OCI-LY7 (cell line): ENCODE results near the gene ANKRD53. TPM values are rescaled to one million over a fixed set of nuclear protein-coding genes. Genes with fewer than 3 reads are reported as not detected.

Source experiments
- Bru-seq: library from RNA; stranded (reverse); fragments of 400-500 nt; gene quantifications from one replicate; lab custom pipeline; 2021; lab: Mats Ljungman, UMichigan
- BruChase-seq, 2 experiments: library from RNA; stranded (reverse); fragments of 400-500 nt; gene quantifications; one replicate each; lab custom pipeline; 2021; lab: Mats Ljungman, UMichigan
- BruUV-seq: library from RNA; stranded (reverse); fragments of 400-500 nt; replicated peaks from 2 replicates; lab custom pipeline; 2021; lab: Mats Ljungman, UMichigan
- CTCF ChIA-PET: fragments of 300-600 bp; sonication (Branson Sonifier 250); formaldehyde crosslinking; loops from one replicate; lab custom pipeline; 2022; ENCODE audit warnings: antibody characterized with exemption; ENCODE audit not compliant: unreplicated experiment; lab: Charles Lee
- POLR2A ChIA-PET: fragments of 300-600 bp; sonication (Branson Sonifier 250); formaldehyde crosslinking; loops from one replicate; lab custom pipeline; 2022; ENCODE audit warnings: antibody characterized with exemption; lab: Charles Lee
- DNase-seq: peaks from one replicate; pipeline ENCODE4 v3.0.0-alpha.2; 2015; ENCODE audit warnings: low spot score
- H2AFZ ChIP-seq: fragments of 200-600 bp; sonication (generic), shearing (Covaris generic); 2 replicates; pipeline ENCODE4 v1.6.1; 2014; ENCODE audit warnings: mild to moderate bottlenecking, antibody characterized with exemption, low read length, moderate library complexity
- H3K27ac ChIP-seq: fragments of 200-600 bp; sonication (generic); 2 replicates; pipeline ENCODE4 v1.5.1; 2014; ENCODE audit warnings: mixed run types, low read depth, mild to moderate bottlenecking, moderate library complexity, low read length, inconsistent platforms; ENCODE audit not compliant: poor library complexity, severe bottlenecking
- H3K36me3 ChIP-seq: fragments of 200-600 bp; sonication (generic); 2 replicates; pipeline ENCODE4 v1.6.1; 2014; ENCODE audit warnings: mild to moderate bottlenecking, antibody characterized with exemption, low read length, moderate library complexity, mixed read lengths; ENCODE audit not compliant: insufficient read depth
- H3K4me1 ChIP-seq: fragments of 200-600 bp; sonication (generic); 2 replicates; pipeline ENCODE4 v1.5.1; 2014; ENCODE audit warnings: mild to moderate bottlenecking, low read length; ENCODE audit not compliant: insufficient read depth, poor library complexity, severe bottlenecking
- H3K4me2 ChIP-seq: fragments of 200-600 bp; sonication (generic); 2 replicates; pipeline ENCODE4 v1.6.1; 2014; ENCODE audit warnings: mild to moderate bottlenecking, low read length
- H3K4me3 ChIP-seq: fragments of 200-600 bp; sonication (generic); 2 replicates; pipeline ENCODE4 v1.5.1; 2014; ENCODE audit warnings: mild to moderate bottlenecking, low read depth, low read length; ENCODE audit not compliant: poor library complexity, severe bottlenecking
- H3K79me2 ChIP-seq: fragments of 200-600 bp; sonication (generic); 2 replicates; pipeline ENCODE4 v1.6.1; 2016; ENCODE audit warnings: low read depth, mild to moderate bottlenecking, low read length, moderate library complexity, mixed read lengths; ENCODE audit not compliant: insufficient read depth
- H3K9me2 ChIP-seq: fragments of 200-600 bp; sonication (generic); 2 replicates; pipeline ENCODE4 v1.6.1; 2016; ENCODE audit warnings: mild to moderate bottlenecking, low read length, mixed read lengths; ENCODE audit not compliant: insufficient read depth
- H3K9me3 ChIP-seq: fragments of 200-600 bp; sonication (generic); 2 replicates; pipeline ENCODE4 v1.6.1; 2014; ENCODE audit warnings: mild to moderate bottlenecking, mixed run types, low read length, mixed read lengths
- H4K20me1 ChIP-seq: fragments of 200-600 bp; sonication (generic); 2 replicates; pipeline ENCODE4 v1.6.1; 2014; ENCODE audit warnings: mild to moderate bottlenecking, antibody characterized with exemption, low read length, moderate library complexity, mixed read lengths; ENCODE audit not compliant: insufficient read depth
- CTCF ChIP-seq: fragments of 200-600 bp; sonication (generic); conservative IDR thresholded peaks from 2 replicates; pipeline ENCODE4 v1.5.1; 2014; ENCODE audit warnings: mild to moderate bottlenecking, antibody characterized with exemption, low read length, moderate library complexity, mixed read lengths
- EZH2phosphoT487 ChIP-seq: fragments of 200-600 bp; sonication (generic); IDR thresholded peaks from 2 replicates; pipeline ENCODE4 v1.6.1; 2018; ENCODE audit warnings: low read depth, borderline replicate concordance, mild to moderate bottlenecking, mixed run types, antibody characterized with exemption, low read length, moderate library complexity, mixed read lengths
- intact Hi-C: fragments of 100-400 bp; cut with micrococcal nuclease; formaldehyde crosslinking; loops from one replicate; pipeline ENCODE4 v1.10.0; 2022; ENCODE audit not compliant: unreplicated experiment
- long read RNA-seq: library from polyadenylated mRNA; stranded (forward); transcript quantifications from one replicate; pipeline ENCODE4 v2.0.0, GENCODE V29; 2022
- total RNA-seq, 2 experiments: library from RNA; depleted of rRNA in 1 of 2; stranded (reverse); fragments of >200 nt in 1 of 2; shearing (Covaris generic) in 1 of 2; gene quantifications; 2 replicates each; pipeline ENCODE4 v1.2.3, GENCODE V29; 2014 to 2022

The ANKRD53 gene
- total RNA-seq (2014; rRNA removed; shearing (Covaris generic)) = not detected in 2 replicates
- not detected in 2 replicates for total RNA-seq (2022)
- Bru-seq, nascent RNA = not detected
- not detected for BruChase-seq, experiment 1, labeled RNA remaining after a 6-hour chase
- not detected for BruChase-seq, experiment 2, labeled RNA remaining after a 2-hour chase
- long read RNA-seq, partial matches to known transcripts = 0 of 5 reads
- long read RNA-seq, other reads (novel, unspliced or antisense) = 5 of 5 reads

- H3K4me1 ChIP-seq = peaks cover 4% of the 10 kb centered on the region
- H3K4me3 ChIP-seq = no peak within 1 kb of the TSS
- TF ChIP-seq EZH2phosphoT487 (no peak), CTCF (no peak)
- no peaks in the 10 kb centered on the region for H3K79me2 ChIP-seq
- H3K27ac ChIP-seq = no peak within 1 kb of the TSS
- DNase-seq = no peak
- BruUV-seq = no TSS peak
- H3K4me2 ChIP-seq = peak within 1 kb of the TSS; percentile 66
- intact Hi-C loops = no loop called here
- H3K9me2 ChIP-seq = no peaks in the 10 kb centered on the region
- POLR2A ChIA-PET = no interaction called here
- CTCF ChIA-PET = no interaction called here
- H4K20me1 ChIP-seq = no peaks in the 10 kb centered on the region
- H3K36me3 ChIP-seq = no peaks in the 10 kb centered on the region
- H2AFZ ChIP-seq = no peak within 1 kb of the TSS; the same call in 1 of the 2 replicates
- no peaks in the 10 kb centered on the region for H3K9me3 ChIP-seq
These were observed at the start of gene ANKRD53 for GRCh38 chr2:70978341-70979179. ANKRD53 (plus strand) TSS chr2:70978630; CDS start chr2:70978646, 16 bp downstream.

GRCh38 chr2:70930371-70931329 is 47.8 kb upstream of the ANKRD53 start:
- POLR2A ChIA-PET = no interaction called here
- CTCF ChIA-PET = no interaction called here

More at GRCh38 chr2:70930371-70931329, 47.8 kb upstream of the ANKRD53 start:
- peaks cover 7% of the 10 kb centered on the region for H3K4me1 ChIP-seq
- no peak for DNase-seq
- H3K36me3 ChIP-seq = no peaks in the 10 kb centered on the region
- no peaks in the 10 kb centered on the region for H4K20me1 ChIP-seq
- no peaks in the 10 kb centered on the region for H3K9me2 ChIP-seq
- intact Hi-C loops = no loop called here
- H3K27ac ChIP-seq = no peak overlapping the region
- no peak overlapping the region for H2AFZ ChIP-seq
- H3K4me2 ChIP-seq = no peak overlapping the region
- H3K79me2 ChIP-seq = no peaks in the 10 kb centered on the region
- no peak overlapping the region for H3K4me3 ChIP-seq
- TF ChIP-seq CTCF (no peak), EZH2phosphoT487 (no peak)
- H3K9me3 ChIP-seq = no peaks in the 10 kb centered on the region
- BruUV-seq = no TSS peak
